DMS53 treated with DMSO at 0.1 percent for 48 hours (cell line): ENCODE results near the gene UTP4.

Experiments used
- DNase-seq: peaks from one replicate; lab custom pipeline; 2025; ENCODE audit not compliant: unreplicated experiment; lab: John Stamatoyannopoulos, UW

UTP4 gene

DNA sequence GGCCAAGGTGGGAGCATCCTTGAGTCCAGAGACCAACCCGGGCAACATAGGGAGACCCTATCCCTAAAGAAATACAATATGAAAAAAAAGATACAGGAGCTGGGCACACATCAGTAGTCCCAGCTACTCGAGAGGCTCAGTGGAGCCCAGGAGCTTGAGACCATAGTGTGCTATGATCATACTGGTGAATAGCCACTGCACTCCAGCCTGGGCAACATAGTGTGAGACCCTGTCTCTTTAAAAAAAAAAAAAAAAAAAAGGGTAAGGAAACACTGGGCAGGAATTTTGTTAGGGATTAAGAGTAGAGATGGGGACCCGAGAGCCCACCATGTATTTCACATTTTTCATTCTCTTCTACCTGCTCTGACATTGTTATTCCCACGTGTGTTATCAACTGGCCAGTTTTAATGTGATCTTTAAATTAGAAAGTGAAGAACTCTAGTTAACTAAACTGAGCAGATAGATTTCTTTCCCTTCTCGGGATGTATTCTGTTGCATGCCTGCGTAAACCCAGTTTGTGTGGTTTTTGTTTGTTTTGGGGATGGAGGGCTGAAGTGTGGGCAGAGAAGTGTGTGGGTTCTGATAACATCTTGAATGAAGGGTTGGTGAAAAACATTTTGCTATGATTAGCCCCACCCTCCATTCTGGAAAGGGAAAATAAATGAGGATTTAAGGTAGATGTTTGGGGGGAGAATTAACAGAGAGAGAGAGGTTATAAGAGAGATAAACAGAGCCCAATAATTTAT is 37.3 kb downstream of the UTP4 start:
- DNase-seq: no peak

DNA sequence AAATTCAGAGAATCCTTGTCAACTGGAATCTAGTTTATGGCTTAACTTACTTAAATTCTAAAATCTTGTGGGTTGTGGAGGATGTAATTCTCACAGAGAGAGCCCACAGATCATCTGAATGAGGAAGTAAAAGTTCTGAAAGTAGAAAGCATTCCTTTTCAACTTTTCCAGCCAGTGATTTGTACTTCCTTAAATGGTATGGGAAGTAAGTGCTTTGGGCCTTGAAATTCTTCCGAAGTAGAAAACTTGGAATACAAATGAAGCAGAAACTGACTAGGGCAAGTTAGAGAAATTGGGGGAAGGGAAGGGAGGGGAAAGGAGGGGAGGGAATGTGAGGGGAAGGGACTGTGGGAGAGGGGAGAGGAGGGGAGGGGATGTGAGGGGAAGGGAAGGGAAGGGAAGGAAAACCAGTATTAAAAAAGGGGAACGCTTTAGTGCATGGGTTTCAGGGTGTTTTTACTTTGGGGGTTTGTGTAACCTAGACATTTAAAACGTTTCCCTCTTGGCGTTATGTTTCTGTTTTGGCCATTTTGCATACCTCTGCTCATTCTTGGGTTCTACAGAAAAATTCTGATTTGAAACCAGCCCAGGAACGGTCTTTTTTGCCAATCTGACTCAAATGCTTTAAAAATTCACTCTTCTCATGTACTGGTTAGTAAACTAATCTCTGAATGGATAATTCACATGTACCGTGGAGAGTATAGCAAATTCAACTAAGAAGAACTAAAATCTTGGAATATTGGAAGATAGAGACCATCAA is 39.1 kb downstream of the UTP4 start:
- no peak for DNase-seq

DNA sequence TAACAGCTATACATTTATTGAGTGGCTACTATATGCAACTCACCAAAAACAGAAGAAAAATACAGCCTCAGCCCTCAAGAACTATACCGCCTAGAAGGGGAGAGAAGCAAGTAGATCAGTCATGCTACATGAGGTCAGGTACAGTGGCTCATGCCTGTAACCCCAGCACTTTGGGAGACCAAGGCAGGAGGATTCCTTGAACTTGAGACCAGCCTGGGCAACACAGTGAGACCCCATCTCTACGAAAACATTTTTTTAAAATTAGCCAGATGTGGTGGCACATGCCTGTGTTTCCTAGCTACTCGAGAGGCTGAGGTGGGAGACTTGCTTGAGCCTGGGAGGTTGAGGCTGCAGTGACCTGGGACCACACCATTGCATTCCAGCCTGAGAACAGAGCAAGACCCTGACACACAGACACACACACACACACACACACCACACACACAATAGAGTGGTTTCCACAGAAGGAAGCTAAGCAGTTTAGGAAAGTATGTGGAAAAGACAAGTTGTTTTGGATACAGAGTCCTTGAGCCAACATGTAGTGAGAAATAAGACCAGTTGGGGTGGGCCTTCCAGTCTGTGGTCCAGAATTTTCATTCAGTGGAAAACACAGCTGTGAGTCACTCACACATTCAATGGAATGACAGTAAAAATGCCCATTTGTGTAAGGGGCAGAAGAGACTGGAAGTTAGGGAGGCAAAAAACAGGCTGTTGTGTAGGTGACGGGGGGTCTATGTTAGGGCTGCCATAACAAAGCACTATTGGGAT is 43.8 kb downstream of the UTP4 start:
- DNase-seq: no peak

DNA sequence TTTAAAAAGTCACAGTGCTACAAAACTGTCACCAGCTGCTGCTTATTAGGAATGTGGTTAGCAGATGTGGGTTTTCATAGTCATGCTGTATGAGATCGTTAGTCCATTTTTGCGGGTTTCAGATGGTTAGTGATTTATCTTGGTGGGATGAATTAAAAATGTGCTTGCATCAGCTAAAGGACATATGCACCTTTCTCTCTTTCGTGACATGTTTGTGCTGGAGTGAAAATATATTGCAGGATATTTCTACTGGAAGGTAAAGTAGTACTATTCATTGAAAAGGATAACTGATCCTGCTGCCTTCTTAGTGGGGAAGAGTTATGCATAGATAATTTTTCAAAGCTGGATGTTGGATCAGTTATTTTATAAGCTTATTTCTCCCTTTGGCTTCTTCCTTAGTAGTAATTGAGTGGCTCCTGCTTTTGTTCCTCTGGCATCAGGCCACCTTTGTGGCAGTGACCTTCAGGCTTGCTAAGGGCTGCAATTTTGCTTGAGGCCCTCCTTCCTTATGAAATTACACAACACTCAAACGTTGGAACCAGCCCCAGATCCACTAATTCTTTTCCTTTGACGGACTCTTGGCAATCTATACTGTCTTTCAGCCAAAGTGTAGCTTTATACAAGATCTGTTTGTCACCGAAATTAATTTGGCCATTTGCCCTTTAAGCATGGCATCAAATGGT is 47.0 kb downstream of the UTP4 start:
- DNase-seq: no peak

DNA sequence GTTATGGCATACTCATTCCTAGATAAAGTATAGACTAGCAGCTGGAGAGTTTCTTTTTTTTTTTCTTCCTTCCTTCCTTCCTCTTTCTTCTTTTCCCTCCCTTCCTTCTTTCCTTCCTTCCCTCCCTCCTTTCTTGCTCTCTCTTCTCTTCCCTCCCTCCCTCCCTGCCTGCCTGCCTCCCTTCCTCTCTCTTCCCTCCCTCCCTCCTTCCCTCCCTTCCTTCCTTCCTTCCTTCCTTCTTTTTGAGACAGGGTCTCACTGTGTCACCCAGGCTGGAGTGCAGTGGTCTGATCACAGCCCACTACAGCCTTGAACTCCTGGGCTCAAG is 47.5 kb downstream of the UTP4 start:
- DNase-seq: no peak

DNA sequence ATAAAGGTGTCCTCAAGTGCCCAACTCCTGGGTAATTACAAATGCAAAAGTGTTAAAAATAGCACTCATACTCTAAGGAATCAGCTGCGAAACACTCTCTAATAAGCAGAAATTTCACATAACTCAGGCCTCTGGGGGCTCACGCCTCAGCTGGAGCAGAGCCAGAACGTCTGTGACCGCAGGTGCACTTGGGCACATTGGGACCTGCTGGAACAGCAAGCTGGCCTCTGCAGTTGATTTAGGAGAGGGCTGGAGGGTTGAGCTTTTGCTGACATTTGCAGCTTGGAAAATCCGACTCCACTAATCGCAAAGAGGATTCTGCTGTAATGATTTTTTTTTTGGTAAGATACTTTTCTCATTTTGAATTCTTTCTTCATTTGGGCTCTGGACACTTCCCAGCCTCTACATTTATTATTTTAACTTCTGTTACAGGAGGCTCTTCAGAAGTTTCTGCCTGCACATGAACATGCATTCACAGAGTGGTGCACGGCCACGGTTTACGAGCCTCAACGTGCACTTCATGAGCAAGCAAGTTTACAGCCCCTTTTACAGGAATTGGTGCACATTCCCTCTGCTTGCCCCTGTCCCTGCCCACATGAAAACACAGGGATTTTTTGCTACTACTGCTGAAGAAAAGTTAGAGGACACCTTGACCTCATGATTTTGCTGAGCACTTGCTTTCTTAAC is 50.4 kb downstream of the UTP4 start:
- no peak for DNase-seq

DNA sequence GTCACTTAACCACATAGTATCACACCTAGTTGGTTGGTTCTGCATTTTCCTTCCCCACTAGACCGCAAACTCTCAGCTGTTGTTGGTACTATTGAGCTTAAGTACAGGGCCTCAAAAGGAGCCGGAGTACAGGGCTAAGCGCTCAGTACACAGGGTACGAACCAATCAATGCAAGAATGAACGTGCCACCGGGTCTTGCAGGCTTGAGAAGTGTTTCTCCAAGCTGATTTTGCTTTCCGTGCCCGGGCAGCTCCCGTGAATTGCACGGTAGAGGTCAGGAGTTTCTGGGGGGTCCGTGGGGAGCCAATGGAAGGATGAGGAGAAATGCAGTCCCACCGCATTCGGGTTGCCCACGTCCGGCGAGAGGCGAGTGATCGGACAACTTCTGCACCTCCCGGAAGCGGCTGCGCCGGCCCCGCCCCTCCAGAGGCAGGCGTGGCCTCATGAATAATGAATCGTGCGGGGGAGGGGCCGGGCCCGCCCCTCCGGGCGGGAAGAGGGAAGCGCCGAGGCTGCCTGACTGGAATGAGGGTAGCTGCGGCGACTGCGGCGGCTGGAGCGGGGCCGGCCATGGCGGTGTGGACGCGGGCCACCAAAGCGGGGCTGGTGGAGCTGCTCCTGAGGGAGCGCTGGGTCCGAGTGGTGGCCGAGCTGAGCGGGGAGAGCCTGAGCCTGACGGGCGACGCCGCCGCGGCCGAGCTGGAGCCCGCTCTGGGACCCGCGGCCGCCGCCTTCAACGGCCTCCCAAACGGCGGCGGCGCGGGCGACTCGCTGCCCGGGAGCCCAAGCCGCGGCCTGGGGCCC is 54.4 kb downstream of the UTP4 start, which contains the start of gene SNTB2:
Gene SNTB2 (plus strand): TSS at position 523 of the 804 bp plus-strand sequence. CDS start 3 bp downstream, at position 526.
- peak; percentile 63 for DNase-seq

DNA sequence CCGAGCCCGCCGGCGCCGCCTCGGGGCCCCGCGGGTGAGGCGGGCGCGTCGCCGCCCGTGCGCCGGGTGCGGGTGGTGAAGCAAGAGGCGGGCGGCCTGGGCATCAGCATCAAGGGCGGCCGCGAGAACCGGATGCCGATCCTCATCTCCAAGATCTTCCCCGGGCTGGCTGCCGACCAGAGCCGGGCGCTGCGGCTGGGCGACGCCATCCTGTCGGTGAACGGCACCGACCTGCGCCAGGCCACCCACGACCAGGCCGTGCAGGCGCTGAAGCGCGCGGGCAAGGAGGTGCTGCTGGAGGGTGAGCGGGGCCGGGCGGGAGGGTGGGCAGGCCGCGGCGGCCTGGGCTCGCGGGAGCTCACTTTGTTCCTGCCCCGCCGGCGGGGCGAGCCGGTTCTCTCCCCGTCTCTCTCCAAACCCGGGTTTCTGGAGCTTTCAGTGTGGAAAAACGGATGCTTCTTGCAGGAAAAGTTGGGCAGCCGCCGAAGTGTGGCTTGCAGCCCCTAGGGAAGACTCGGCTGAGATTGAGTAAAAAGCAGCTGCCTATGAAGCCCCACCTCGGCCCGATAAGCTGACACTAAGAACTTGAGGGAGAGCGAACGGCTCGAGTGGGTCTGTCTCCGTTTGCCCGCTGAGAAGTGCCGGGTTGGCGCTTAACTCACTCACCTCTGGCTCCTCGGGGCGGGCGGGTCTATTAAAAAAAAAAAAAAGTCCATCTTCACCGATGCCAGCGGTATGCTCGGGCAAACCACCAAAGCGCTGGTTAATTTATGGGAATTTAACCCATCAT is 55.2 kb downstream of the UTP4 start:
- no peak for DNase-seq

DNA sequence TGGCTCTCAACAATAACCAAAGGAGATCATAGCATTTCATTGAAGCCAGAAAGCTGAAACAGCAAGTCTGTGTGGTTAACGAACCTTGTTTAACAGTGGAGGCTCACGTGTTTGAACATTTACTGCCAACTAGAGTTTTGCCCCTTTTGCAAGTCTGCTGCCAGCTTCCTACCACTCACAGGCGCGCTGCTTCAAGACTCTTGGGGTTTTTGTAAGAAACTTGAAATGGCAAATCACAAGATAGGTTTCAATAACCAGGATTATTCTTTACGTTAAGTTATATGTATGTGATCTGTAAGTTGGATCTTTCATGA is 55.7 kb downstream of the UTP4 start:
- no peak for DNase-seq

DNA sequence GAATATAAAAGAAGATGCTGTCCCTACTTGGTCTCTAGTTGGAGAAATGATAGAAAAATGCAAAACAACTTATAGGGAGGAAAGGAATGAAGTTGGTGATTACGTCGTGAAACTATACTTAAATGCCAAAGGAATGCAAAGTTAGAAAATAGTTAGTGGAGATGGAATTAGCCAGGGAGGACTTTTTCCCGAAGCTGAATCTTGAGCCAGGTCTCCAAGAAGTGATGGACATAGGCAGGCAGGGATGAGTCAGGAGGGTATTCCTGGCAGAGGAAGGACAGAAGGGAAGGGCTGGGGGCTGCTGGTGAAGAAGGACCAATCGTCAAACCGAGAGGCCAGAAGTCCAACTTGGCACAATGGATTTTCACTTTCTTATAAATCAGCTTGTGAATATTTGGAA is 56.3 kb downstream of the UTP4 start:
- DNase-seq: no peak

DNA sequence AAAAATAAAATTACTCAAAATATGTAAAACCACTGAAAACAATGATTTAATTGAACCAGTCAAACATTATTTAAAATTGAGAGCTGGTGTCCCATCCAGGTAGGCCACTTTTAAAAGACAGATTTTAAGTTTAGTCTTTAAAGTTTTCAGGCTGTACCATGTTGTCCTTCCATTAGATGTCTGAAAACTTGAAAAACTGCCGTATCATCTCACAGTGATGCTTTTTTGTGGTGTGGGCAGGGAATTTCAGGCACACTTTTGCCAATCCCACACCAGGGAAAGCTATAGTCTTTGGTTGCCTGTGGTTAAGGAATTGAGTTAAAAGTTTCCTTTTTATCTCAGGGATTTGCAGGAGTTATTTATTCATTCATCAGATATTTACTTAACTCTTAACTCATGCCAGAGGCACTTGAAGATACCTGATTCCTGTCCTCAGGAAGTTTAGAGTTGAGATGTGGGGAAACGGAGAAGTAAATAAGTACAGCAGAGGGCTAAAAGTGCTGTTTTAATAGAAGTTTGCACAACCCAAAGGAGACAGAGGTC is 57.7 kb downstream of the UTP4 start:
- DNase-seq: no peak

DNA sequence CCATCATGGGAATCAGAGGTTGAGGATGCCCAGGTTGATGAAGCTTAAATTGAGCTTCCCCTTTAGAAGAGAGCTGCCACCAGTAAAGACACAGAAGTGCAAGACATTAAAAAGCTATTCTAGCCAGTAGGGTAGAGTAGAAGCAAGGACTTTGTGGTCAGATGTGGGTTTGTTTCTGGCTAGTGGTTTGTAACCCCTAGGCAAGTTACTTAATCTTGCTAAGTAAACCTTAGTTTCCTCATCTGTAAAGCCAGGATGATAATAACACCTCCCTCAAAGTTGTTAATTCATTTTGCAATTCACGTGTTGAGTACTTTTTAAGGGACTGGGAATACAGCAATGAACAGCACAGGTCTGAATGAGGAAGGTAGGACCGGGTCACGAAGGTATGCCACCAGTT is 58.1 kb downstream of the UTP4 start:
- DNase-seq: no peak

DNA sequence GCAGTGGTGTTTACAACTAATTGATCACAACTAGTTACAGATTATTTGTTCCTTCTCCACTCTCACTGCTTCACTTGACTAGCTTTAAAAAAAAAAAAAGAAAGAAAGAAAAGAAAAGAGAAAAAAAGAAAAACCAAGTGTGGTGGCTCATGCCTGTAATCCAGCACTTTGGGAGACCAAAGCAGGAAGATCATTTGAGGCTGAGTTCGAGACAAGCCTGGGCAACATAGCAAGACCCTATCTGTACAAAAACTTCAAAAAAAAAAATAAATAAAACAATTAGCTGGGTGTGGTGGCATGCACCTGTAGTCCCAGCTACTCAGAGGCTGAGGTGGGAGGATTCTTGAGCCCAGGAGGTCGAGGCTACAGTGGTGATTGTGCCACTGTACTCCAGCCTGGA is 58.7 kb downstream of the UTP4 start:
- no peak for DNase-seq

DNA sequence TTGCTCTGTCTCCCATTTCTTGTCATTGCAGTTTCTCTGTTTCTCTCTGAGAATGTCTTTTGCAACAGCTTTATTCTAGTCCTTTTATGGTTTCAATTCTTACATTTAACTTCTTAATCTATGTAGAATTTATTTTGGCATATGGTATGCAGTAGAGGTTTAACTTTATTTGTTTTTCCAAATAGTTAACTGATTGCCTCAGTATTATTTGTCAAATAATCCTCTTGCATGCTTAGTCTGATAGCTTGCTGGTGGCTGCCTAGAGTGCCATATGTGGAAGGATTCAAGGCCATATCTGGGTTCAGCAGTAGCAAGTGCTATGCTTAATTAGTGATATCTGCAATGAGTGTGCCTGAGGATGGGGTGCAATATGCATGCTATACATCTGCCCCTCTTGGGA is 61.4 kb downstream of the UTP4 start:
- no peak for DNase-seq

DNA sequence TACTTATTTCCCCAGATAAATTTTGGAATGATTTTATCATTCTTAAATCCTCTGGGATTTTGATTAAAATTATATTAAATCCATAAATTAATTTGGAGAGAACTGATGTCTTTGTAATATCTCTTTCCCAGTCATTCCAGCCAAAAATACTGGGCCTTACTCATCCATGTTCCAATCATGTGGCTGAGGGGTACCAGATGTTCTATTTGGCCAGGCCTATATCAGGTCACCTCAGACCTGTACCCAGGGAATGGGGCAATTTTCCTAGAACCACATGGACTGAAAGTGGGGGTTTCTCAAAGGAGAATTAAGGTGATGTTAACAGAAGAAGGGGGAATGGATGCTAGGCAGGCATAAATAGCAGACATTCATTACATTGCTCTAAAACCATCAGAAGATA is 62.0 kb downstream of the UTP4 start:
- DNase-seq: no peak

DNA sequence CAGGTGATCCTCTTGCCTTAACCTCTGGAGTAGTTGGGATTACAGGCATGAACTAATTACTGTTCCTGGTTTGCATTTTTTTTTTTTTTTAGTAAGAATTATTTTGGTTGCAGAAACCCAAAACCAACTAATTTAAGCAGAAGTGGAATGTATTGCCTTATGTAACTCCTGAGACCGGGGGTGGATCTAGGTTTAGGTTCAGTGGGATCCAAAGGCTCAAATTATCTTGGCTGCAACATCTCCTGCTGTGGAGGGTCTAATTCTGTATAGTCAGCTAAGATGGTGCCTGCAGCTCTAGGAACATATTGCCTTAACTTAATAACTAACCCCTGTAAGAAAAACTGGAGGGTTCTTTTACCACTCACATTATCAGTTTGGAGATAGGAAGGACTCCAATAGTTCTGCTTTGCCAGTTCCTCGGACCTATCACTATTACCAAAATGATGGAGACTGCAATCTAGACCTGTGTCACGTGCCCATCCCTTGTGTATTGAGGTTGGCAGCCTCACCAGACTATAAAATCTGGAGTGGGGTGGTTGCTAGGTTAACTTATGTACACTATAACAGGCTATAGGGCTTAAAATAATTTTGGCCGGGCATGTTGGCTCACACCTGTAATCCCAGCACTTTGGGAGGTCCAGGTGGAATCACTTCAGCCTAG is 63.0 kb downstream of the UTP4 start:
- DNase-seq: no peak

DNA sequence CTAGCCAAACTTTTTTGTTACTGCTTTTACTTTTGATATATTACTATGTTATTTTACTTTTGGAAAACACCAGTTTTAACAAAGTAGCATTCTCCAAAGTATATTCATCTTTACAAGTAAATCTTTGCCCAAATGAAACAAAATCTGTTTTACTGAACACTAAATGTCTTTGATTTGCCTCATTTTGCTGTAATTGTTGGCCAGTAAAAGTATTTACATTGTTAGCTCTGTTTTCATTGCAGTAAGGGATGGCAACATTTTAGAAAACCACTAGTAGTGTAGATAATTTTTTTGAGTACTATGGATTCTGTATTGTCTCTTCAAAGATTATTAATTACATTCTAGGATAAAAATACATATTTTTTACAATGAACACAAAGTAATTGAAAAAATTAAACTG is 65.1 kb downstream of the UTP4 start:
- DNase-seq: no peak

DNA sequence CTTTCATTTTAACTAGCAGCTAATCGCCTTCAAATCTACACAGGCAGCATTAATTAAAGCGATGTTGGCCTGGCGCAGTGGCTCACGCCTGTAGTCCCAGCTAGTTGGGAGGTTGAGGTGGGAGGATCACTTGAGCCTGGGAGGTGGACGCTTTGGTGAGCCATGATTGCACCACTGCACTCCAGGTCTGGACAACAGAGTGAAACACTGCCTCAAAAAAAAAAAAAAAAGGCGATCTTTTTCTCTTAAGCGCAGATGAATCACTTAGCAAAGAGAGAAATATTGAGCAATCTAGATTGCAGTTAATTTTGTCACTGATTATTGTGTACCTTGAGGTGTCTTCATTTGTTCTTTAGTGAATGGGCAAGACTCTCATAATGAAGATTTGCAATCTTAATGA is 66.9 kb downstream of the UTP4 start:
- DNase-seq: no peak

DNA sequence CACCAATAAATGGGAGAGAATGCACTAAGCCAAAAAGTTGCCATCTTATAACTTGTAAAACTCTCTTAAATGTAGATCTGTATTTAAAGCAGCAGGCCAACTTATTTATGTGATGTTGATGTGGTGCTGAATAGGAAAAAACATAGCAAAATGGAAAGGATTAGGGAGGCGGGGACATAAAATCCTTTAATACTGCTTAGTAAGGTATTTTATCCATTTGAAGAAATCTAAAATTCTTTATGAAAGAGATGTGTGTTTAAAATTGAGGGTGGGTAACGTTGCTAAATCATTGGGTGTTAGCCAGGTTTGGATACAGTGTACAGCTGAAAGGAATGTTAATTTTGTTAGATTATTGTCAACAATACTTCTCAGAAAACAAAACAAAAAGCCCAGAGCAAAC is 68.8 kb downstream of the UTP4 start:
- DNase-seq: no peak
